Measurements from ENCODE around the gene HMCN2.

DNA sequence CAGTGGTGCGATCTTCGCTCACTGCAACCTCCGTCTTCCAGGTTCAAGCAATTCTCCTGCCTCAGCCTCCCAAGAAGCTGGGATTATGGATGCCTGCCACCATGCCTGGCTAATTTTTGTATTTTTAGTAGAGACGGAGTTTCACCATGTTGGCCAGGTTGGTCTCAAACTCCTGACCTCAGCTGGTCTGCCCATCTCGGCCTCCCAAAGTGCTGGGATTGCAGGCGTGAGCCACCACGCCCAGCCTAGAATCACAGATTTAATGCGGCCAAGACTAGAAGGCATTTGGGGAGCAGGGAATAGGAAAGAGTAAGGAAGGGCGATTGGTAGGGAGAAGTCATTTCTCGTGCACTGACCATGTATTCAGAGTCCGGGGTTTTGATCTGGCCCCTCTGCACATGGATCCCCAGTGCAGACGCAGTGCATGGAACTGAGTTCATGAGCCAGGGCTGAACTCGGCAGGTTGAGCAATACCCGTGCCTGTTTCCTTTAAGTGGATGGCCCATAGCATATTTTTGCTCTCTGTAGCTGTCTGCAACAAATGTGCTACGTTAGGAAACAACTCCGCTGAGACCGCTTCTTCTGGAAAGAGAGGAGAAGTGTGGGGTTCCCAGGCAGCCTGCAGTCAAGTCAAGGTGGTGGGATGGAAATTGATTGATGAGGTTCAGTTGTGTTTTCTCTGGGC lies 3.4 kb upstream of the HMCN2 start:
- TF ChIP-seq CBFB (CRISPR knock-in tag; IDR thresholded peaks at IDR 0.05; ENCODE audit: low read depth) = no peak
- TF ChIP-seq, protein P1, sequence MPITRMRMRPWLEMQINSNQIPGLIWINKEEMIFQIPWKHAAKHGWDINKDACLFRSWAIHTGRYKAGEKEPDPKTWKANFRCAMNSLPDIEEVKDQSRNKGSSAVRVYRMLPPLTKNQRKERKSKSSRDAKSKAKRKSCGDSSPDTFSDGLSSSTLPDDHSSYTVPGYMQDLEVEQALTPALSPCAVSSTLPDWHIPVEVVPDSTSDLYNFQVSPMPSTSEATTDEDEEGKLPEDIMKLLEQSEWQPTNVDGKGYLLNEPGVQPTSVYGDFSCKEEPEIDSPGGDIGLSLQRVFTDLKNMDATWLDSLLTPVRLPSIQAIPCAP (CRISPR knock-in tag; IDR thresholded peaks at IDR 0.05) = no peak
- TF ChIP-seq, protein P2, sequence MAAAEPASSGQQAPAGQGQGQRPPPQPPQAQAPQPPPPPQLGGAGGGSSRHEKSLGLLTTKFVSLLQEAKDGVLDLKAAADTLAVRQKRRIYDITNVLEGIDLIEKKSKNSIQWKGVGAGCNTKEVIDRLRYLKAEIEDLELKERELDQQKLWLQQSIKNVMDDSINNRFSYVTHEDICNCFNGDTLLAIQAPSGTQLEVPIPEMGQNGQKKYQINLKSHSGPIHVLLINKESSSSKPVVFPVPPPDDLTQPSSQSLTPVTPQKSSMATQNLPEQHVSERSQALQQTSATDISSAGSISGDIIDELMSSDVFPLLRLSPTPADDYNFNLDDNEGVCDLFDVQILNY (CRISPR knock-in tag; IDR thresholded peaks at IDR 0.05) = no peak
- TF ChIP-seq, protein P3, sequence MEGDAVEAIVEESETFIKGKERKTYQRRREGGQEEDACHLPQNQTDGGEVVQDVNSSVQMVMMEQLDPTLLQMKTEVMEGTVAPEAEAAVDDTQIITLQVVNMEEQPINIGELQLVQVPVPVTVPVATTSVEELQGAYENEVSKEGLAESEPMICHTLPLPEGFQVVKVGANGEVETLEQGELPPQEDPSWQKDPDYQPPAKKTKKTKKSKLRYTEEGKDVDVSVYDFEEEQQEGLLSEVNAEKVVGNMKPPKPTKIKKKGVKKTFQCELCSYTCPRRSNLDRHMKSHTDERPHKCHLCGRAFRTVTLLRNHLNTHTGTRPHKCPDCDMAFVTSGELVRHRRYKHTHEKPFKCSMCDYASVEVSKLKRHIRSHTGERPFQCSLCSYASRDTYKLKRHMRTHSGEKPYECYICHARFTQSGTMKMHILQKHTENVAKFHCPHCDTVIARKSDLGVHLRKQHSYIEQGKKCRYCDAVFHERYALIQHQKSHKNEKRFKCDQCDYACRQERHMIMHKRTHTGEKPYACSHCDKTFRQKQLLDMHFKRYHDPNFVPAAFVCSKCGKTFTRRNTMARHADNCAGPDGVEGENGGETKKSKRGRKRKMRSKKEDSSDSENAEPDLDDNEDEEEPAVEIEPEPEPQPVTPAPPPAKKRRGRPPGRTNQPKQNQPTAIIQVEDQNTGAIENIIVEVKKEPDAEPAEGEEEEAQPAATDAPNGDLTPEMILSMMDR (IDR thresholded peaks at IDR 0.05) = no peak
- TF ChIP-seq, protein P4, sequence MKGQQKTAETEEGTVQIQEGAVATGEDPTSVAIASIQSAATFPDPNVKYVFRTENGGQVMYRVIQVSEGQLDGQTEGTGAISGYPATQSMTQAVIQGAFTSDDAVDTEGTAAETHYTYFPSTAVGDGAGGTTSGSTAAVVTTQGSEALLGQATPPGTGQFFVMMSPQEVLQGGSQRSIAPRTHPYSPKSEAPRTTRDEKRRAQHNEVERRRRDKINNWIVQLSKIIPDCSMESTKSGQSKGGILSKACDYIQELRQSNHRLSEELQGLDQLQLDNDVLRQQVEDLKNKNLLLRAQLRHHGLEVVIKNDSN (CRISPR knock-in tag; IDR thresholded peaks at IDR 0.05) = no peak
- TF ChIP-seq KAT7 (CRISPR knock-in tag; IDR thresholded peaks at IDR 0.05; ENCODE audit: borderline replicate concordance) = no peak
- TF ChIP-seq GTF2I (CRISPR knock-in tag; conservative IDR thresholded peaks at IDR 0.05) = no peak

Data from WTC11 (cell line).